Prostate gland (tissue), 2 donors: ENCODE results near the gene FMN1.

Experiments used
- CTCF ChIP-seq, 4 experiments: fragments of 200-600 bp in 2 of 4; fragments of 450-650 bp in 2 of 4; sonication (generic) in 2 of 4; IDR thresholded peaks; 1 replicate in 3 of 4; 2 replicates in 1 of 4; pipeline ENCODE4 v1.5.1; 2016 to 2019; ENCODE audit warnings: antibody characterized with exemption in 4 of 4, mild to moderate bottlenecking in 2 of 4, moderate library complexity in 2 of 4
- POLR2A ChIP-seq: fragments of 450-650 bp; IDR thresholded peaks from one replicate; pipeline ENCODE4 v1.6.1; 2016; ENCODE audit warnings: antibody characterized with exemption, mild to moderate bottlenecking
- POLR2AphosphoS5 ChIP-seq: sonication (generic); formaldehyde crosslinking; IDR thresholded peaks from one replicate; pipeline ENCODE4 v1.6.1; 2017; ENCODE audit warnings: antibody characterized with exemption

GRCh38 chr15:32904448-32904847 is 290.1 kb downstream of the FMN1 start:
- TF ChIP-seq CTCF (IDR thresholded peaks at IDR 0.05) (no peak), POLR2AphosphoS5 (no peak), POLR2A (no peak)
